ENCODE results near the gene RHOBTB1.

Gene RHOBTB1

GRCh38 chr10:60965696-60966095 lies 21.7 kb upstream of the RHOBTB1 start:
- H3K27ac ChIP-seq (ENCODE audit: low read depth, low read length), result no peak overlapping the region
- no peaks in the 10 kb centered on the region for H3K9me2 ChIP-seq (replicated peaks; ENCODE audit: control insufficient read depth, low read length)
- no peaks in the 10 kb centered on the region for H4K20me1 ChIP-seq (ENCODE audit: control insufficient read depth, insufficient read depth, low read depth, low read length)
- no peak for TF ChIP-seq EZH2phosphoT487 (IDR thresholded peaks at IDR 0.05; ENCODE audit: borderline replicate concordance, low read length)
- no peak for TF ChIP-seq CTCF (IDR thresholded peaks at IDR 0.05; ENCODE audit: low read depth, low read length, poor library complexity, severe bottlenecking)
- H3F3A ChIP-seq (ENCODE audit: control insufficient read depth, insufficient read depth), result no peaks in the 10 kb centered on the region
- peaks cover 7% of the 10 kb centered on the region; the same call in 1 of the 2 replicates for H3K27me3 ChIP-seq (ENCODE audit: control insufficient read depth, low read length)
- H3K4me2 ChIP-seq (ENCODE audit: low read length), result no peak overlapping the region
- no peak overlapping the region for H3K4me3 ChIP-seq (ENCODE audit: low read length)
- peaks cover 6% of the 10 kb centered on the region; the same call in 1 of the 2 replicates for H3K4me1 ChIP-seq (ENCODE audit: control insufficient read depth, low read length)
- H3K36me3 ChIP-seq (ENCODE audit: control insufficient read depth, low read length), result no peaks in the 10 kb centered on the region
- no peaks in the 10 kb centered on the region for H3K79me2 ChIP-seq (ENCODE audit: control insufficient read depth, low read length)
- no peaks in the 10 kb centered on the region for H3K9me3 ChIP-seq (ENCODE audit: control insufficient read depth, insufficient read depth, low read length)

- H3K4me3 ChIP-seq (ENCODE audit: low read length), result no peak overlapping the region
- no peak overlapping the region for H3K4me2 ChIP-seq (ENCODE audit: low read length)
Measured at GRCh38 chr10:60964257-60965235, 20.6 kb upstream of the RHOBTB1 start.

DNA sequence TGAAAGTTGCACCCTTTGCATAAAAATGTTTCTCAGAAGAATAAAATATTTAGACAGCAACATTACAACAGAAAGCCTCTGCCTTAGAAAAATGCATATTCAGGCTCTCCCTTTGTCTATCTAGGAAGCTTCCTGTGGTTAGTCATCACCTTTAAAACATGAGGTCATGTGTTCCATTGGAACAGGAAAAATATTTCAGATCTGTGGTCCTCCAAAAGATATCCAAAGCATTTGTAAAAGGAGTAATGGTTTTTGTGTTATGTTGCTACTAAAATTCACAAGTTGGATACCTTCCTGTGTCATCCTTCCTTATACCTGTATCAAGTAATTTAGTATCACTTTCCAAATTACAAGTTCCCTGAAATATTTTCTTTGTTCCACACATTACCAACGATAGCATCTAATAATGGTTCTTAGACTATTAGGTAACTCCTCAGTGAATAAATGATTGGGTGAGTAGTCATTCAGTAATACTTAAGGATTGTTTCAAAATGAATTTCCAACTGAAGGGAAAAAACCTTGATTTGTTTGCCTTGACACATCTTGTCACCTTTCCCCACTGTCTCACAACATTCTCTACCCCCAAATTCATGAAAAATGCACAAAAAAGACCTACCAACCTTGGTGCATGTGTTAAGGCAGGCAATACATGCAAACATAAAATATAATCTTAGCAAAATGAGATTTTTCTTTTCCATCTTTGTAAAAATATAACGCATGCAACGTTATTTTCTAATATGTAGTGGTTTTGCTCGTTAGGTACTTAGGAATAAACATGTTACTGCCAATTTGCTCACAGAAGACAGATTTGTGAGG lies 19.7 kb upstream of the RHOBTB1 start:
- Histone ChIP-seq H4K20me1 (ENCODE audit: control insufficient read depth, insufficient read depth, low read depth, low read length) (no peaks in the 10 kb centered on the region), H3K27me3 (ENCODE audit: control insufficient read depth, low read length) (peaks cover 8% of the 10 kb centered on the region; the same call in 1 of the 2 replicates), H3F3A (ENCODE audit: control insufficient read depth, insufficient read depth) (no peaks in the 10 kb centered on the region), H3K79me2 (ENCODE audit: control insufficient read depth, low read length) (no peaks in the 10 kb centered on the region), H3K4me2 (ENCODE audit: low read length) (no peak overlapping the region), H3K36me3 (ENCODE audit: control insufficient read depth, low read length) (no peaks in the 10 kb centered on the region), H3K9me3 (ENCODE audit: control insufficient read depth, insufficient read depth, low read length) (no peaks in the 10 kb centered on the region), H3K27ac (ENCODE audit: low read depth, low read length) (no peak overlapping the region), H3K9me2 (replicated peaks; ENCODE audit: control insufficient read depth, low read length) (no peaks in the 10 kb centered on the region), H3K4me3 (ENCODE audit: low read length) (no peak overlapping the region), H3K4me1 (ENCODE audit: control insufficient read depth, low read length) (peaks cover 6% of the 10 kb centered on the region; the same call in 1 of the 2 replicates)
- TF ChIP-seq CTCF (IDR thresholded peaks at IDR 0.05; ENCODE audit: low read depth, low read length, poor library complexity, severe bottlenecking), result no peak
- no peak for TF ChIP-seq EZH2phosphoT487 (IDR thresholded peaks at IDR 0.05; ENCODE audit: borderline replicate concordance, low read length)

More at GRCh38 chr10:60964257-60965235, 20.6 kb upstream of the RHOBTB1 start:
- Histone ChIP-seq H3K4me1 (ENCODE audit: control insufficient read depth, low read length) (peaks cover 6% of the 10 kb centered on the region; the same call in 1 of the 2 replicates), H3K27me3 (ENCODE audit: control insufficient read depth, low read length) (peaks cover 7% of the 10 kb centered on the region; the same call in 1 of the 2 replicates), H3F3A (ENCODE audit: control insufficient read depth, insufficient read depth) (no peaks in the 10 kb centered on the region), H3K9me3 (ENCODE audit: control insufficient read depth, insufficient read depth, low read length) (no peaks in the 10 kb centered on the region), H4K20me1 (ENCODE audit: control insufficient read depth, insufficient read depth, low read depth, low read length) (no peaks in the 10 kb centered on the region), H3K27ac (ENCODE audit: low read depth, low read length) (no peak overlapping the region), H3K79me2 (ENCODE audit: control insufficient read depth, low read length) (no peaks in the 10 kb centered on the region), H3K9me2 (replicated peaks; ENCODE audit: control insufficient read depth, low read length) (no peaks in the 10 kb centered on the region), H3K36me3 (ENCODE audit: control insufficient read depth, low read length) (no peaks in the 10 kb centered on the region)
- no peak for TF ChIP-seq EZH2phosphoT487 (IDR thresholded peaks at IDR 0.05; ENCODE audit: borderline replicate concordance, low read length)
- TF ChIP-seq CTCF (IDR thresholded peaks at IDR 0.05; ENCODE audit: low read depth, low read length, poor library complexity, severe bottlenecking), result peak; percentile 76

Measured in DOHH2 (cell line).